Gastrocnemius medialis (tissue), 4 donors: ENCODE data around the gene PGM2.

Experiments
- CTCF ChIP-seq, 5 experiments: fragments of 450-650 bp in 3 of 5; fragments of 200-600 bp in 2 of 5; sonication (generic) in 2 of 5; IDR thresholded peaks in 4 of 5; conservative IDR thresholded peaks in 1 of 5; 1 replicate in 4 of 5; 2 replicates in 1 of 5; pipeline ENCODE4 v1.5.1; 2016 to 2019; ENCODE audit warnings: antibody characterized with exemption in 5 of 5, mild to moderate bottlenecking in 3 of 5, moderate library complexity in 3 of 5
- POLR2A ChIP-seq, 2 donors: fragments of 450-650 bp; IDR thresholded peaks; one replicate each; pipeline ENCODE4 v1.6.1; 2017; ENCODE audit warnings: antibody characterized with exemption in 2 of 2, mild to moderate bottlenecking in 2 of 2, moderate library complexity in 2 of 2

GRCh38 chr4:37812713-37813112 is 13.8 kb upstream of the PGM2 start:
- TF ChIP-seq POLR2A (IDR thresholded peaks at IDR 0.05) (no peak), CTCF (IDR thresholded peaks at IDR 0.05 in 4 of 5, conservative IDR thresholded peaks at IDR 0.05 in 1 of 5) (no peak)
